CD4-positive, alpha-beta T cell treated with Interleukin-17A for 4 hours (primary cell): ENCODE data around the gene RFWD3.
"Not testable (repeated sequence)": the region's sequence is repeated elsewhere in the genome, so short reads cannot be mapped to it uniquely, and the experiment has no call there.

ENCODE experiments used
- DNase-seq: peaks from one replicate; pipeline ENCODE4 v3.0.0-alpha.2; 2020; ENCODE audit warnings: mixed read lengths

Gene RFWD3

DNA sequence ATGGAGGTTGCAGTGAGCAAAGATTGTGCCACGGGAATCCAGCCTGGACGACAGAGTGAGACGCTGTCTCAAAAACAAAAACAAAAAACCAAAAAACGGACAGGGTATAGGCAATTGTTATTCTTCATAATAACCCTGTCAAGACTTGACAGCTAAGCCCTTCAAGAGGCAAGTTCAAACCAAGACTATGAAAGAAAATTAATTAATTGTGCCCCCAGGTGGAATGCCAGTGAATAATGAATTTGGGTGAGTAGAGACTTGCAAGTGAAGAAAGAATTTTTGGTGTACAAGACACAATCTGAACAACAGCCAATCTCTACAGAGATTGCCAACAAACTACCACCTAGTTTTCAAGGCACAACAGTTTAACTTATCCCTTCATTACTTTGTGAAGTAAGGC lies 6.3 kb downstream of the RFWD3 start:
- no peak for DNase-seq

DNA sequence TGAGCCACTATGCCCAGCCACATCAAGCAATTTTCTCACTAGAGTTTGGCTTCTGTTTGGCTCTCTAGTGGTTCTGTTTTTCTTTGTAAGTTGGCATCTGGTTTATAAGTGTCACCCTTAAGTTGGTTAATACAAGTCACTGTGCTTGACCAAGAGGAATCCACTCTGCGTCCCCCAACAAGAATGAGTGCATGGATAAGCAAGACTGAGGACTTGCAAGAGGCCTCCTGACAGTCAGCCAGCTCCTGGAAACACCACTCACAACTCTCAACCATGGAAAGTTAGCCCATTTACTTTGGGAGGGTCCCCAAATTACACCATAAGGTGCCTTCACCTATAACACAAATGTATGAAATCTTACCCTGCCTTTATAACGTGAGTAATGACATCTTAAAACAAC lies 7.6 kb downstream of the RFWD3 start:
- DNase-seq = no peak

DNA sequence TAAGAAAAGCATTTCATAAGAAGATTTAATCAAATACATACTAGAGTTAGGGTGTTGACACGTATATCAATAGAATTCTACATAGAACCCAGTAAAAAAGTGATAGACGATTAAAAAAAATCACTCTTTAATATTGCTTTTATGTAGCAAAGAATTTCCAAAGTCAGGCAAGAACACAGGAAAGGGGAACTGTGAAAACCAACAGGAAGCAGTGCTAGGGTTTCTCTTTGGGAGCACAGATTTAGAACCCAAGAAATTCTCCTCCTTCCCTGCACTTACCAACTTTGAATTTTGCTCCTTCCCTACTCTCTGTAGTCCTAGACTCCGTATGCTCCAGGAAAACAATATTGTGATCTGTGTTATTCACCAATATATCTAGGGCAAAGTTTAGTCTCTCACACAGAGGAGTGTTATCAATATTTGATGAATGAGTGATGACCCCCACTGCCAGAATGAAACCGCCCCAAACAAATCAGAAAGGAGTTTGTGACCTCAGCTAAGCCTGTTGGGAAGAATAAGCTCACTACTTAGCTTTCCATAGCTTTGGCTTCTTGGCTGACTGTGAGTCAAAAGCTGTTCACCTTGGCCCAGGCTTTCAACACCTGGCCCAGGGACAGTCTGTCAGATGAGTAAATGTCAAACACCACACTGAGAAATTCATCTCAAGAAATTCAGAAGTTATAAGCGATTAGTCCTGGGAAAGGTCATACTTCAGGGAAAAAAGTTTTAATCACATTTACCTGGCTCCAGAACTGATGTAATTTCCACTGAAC lies 8.6 kb downstream of the RFWD3 start:
- no peak for DNase-seq

DNA sequence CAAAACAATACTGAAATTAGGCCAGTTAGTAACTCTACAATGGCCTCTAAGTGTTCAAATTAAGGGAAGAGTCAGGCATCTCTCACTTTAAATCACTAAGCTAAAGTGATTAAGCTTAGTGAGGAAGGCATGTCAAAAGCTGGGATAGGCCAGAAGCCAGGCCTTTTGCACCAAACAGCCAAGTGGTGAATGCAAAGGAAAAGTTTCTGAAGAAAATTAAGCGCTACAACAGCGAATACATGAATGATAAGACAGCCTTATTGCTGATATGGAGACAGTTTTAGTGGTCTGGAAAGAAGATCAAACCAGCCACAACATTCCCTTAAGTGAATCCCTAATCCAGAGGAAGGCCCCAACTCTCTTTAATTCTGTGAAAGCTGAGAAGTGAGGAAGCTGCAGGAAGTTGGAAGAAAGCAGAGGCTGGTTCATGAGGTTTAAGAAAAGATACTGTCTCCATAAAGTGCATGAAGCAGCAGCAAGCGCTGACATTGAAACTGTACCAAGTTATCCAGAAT lies 12.1 kb downstream of the RFWD3 start:
- no peak for DNase-seq

DNA sequence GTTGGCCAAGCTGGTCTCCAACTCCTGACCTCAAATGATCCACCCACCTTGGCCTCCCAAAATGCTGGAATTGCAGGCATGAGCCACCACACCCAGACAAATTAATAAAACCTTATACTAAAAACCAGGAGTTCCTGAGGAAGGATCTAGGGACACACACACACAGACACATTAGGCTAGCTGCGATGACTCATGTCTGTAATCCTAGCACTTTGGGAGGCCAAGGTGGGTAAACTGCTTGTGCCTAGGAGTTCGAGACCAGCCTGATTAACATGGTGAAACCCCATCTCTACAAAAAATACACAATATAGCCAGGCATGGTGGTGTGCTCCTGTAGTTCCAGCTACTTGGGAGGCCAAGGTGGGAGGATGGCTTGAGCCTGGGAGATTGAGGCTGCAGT lies 13.8 kb downstream of the RFWD3 start:
- DNase-seq = not testable (repeated sequence)

DNA sequence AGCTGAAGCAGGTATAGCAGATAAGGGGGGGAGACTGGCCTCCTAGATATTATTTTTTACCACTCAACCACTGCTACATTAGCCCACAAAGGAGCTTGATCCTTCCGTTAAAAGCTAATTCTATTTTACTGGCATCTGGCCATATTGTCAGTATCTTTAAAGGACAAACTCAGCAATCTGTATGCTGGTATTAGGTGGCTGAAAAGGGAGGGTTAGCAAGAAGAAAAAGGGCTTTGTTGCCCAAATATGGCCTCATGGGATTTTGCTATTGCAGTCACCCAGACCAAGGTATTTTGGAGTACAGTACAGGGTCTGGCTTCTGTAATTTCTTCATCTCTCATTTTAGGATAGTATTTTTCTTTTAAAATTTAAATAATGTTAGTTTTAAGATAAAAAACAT lies 14.4 kb downstream of the RFWD3 start:
- no peak for DNase-seq

DNA sequence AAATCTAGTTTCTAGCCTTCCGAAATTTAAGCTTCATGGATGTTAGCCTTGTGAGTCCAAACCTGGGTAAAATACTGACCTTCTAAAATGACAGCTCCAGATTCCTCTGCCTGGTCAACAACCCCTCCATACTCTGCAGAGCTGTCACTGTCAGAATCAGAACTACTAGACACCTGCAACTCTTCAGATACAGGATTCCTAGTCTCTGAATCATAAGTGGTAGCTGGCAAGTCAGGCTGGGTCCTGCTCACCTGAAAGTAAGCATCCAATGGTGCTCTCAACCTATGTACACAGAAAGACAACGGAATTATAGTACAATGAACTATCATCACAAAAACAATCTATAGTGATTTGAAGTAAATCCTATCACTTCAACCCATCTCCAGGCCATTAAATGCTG lies 14.8 kb downstream of the RFWD3 start:
- DNase-seq = no peak

DNA sequence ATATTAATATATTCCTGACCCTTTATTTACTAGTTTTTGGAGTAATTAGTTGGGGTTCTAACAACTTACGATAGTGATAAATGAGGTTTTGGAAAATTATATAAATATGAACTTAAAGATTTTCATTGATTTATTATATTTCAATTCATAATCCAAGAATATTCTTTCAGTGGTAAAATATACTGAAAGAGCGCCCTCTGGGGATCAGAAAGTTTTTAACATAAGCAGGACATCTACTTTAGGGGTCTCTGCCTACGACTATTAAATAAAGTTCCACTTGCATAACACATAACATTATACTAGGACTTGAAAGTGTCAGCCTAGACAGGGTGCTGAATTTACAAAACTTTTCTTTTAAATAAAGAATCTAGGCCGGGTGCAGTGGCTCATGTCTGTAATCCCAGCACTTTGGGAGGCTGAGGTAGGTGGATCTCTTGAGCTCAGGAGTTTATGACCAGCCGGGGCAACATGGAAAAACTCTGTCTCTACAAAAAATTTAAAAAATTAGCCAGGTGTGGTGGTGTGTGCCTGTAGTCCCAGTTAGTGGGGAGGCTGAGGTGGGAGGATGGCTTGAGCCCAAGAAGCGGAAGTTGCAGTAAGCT lies 15.6 kb downstream of the RFWD3 start:
- DNase-seq = peak; percentile 15

DNA sequence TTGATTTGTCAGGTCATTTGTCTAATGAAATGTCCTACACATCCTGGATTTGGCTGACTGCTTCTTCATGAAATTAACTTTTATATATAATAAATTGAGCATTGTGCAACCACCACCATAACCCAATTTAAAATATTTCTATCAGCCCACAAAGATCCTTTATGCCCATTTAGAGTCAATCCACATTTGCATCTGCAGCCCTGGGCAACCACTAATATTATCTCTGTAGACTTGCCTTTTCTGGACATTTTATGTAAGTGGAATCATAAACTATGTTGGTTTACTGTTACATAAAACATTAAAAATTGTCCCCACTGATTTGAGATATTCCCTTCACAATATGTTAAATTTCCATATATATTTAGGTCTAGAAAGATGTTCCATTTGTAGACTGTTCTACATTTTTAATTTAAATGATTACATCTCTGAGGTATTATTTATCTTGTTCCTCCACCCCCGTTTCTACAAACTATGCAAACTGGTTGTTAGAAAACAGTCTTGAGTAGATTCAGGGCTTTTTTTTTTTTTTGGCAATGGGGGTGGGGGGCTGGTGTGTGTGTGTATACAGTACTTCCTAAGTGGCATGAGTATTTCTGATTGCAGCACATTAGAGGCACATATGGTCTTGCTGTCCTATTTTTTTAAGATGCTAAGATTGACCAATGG lies 16.7 kb downstream of the RFWD3 start:
- DNase-seq = no peak

DNA sequence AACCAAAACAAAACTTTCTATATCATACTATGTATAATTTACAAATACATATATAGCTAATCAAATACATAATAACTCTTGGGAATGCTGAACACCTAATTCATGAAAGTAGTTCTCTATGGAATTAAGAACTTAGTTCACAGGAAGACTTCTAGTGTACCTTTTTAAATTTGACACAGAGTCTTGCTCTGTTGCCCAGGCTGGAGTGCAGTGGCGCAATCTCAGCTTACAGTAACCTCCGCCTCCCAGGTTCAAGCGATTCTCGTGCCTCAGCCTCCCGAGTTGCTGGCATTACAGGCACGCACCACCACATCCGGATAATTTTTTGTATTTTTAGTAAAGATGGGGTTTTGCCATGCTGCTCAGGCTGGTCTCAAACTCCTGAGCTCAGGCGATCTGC lies 24.7 kb downstream of the RFWD3 start:
- no peak for DNase-seq

DNA sequence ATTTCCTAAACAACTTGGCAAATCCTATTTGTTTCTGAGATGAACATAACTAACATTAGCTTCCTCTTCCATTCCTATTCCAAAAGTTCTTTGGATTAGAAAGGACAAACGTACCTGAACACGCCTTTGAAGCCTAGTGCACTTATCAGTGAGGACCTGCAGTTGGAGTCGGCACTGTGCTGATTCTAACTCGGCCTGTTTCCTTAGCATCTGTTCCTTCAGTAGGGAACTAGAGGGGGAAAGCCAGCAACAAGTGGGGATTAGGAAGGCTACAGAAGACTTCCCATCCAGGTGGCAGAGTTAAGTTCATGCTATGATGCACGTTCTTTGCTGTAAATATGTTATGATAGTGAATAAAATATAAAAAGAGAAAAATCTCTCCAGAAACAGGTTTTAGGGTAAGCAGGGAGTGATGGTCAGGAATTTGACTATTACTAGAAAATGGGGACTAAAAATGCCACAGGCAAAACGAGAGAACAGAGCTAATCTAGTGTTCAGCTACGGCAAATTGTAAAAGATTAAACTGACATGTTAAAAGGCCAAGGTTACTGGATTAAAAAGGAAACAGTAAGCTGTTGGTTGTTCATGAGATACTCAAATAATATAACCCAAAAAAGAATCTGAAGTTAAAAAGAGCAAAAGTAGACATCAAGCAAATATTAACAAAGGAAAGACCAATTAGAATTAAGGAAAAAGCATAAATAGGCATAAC lies 28.8 kb downstream of the RFWD3 start:
- no peak for DNase-seq

DNA sequence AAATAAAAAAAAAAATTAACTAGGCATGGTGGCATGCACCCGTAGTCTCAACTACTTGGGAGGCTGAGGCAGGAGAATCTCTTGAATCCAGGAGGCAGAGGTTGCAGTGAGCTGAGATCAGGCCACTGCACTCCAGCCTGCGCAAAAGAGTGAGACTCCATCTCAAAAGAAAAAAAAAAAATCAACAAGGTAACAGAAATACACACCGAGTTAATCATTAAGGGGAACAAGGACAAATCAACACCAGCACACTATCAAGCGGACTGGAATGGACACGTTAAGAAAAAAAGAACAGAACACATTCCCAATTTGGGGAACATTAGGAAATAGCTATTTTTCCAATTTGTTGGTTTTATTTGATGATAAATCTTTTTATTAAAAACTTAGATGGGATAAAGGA lies 31.4 kb downstream of the RFWD3 start:
- no peak for DNase-seq

DNA sequence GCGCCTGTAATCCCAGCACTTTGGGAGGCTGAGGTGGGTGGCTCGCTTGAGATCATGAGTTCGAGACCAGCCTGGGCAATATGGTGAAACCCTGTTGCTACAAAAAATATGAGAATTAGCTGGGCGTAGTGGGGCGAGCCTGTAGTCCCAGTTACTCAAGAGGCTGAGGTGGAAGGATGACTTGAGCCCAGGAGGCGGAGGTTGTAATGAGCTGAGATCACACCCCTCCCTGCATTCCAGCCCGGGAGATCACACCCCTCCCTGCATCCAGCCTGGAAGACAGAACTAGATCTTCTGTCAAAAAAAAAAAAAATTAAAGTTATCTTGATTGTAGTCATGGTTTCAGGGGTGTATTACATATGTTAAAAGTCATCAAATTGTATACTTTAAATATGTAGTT lies 33.0 kb downstream of the RFWD3 start:
- no peak for DNase-seq

DNA sequence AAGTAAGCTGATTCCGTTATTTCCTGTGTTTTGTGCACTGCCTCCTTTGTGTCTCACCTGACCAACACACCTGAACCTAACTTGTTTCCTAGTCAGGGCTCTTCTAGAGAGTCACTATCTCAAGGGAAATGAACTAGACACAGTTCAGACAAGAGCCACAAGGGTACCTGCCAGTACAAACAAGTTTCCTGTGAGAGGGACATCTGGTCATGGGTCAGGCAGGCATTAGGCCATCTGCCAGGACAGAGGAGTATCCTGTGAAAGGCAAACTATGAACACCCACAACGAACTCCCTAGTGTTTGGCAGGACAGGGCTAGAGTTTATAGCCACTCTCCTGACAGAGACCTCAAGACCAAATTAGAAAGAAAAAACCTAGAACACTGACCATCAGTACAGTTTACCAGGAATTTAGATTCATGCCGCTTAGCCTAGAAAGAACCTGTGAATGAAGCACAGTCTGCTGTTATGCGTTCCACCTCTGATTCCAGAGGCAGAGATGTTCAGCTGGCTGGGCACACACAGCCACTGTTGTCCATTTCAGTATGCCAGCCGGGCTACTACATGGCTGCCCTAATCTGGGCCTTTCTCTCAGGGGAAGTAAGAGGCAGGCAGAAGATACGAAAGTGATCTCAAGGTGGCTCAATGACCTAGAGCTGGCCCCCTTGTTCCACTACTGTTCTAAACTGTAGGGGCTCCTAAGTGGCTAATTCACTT lies 39.0 kb downstream of the RFWD3 start:
- no peak for DNase-seq

DNA sequence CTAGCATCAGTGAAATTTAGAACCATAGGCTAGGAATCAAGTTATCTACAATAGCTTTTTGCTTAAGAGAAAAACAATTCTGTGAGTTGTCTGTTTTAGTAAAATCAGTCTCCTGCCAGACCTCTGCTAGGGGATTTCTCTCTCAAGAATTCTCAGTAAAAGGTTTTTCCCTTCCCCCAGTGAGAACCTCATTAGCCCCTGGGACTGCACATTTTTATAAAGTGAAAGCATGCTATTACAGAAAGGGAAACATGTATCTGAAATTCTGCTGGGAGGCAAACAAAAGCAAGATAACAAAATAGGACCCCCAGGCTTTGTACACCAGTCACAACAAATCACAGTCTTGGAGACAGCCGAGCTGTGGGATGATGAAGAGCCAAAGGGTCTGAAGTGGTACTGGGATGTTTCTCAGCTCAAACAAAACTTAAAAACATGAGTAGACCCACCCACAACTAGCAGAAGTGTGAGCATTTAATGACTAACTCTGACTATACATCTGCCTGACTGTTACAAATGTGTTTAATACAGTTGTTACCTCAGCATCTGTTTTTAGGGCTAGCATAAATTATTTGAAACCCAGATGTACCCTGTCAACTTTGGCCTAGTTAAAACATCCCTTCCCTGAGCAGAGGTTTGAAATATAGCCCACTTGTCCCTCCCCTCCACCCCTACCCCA lies 39.8 kb downstream of the RFWD3 start:
- no peak for DNase-seq

DNA sequence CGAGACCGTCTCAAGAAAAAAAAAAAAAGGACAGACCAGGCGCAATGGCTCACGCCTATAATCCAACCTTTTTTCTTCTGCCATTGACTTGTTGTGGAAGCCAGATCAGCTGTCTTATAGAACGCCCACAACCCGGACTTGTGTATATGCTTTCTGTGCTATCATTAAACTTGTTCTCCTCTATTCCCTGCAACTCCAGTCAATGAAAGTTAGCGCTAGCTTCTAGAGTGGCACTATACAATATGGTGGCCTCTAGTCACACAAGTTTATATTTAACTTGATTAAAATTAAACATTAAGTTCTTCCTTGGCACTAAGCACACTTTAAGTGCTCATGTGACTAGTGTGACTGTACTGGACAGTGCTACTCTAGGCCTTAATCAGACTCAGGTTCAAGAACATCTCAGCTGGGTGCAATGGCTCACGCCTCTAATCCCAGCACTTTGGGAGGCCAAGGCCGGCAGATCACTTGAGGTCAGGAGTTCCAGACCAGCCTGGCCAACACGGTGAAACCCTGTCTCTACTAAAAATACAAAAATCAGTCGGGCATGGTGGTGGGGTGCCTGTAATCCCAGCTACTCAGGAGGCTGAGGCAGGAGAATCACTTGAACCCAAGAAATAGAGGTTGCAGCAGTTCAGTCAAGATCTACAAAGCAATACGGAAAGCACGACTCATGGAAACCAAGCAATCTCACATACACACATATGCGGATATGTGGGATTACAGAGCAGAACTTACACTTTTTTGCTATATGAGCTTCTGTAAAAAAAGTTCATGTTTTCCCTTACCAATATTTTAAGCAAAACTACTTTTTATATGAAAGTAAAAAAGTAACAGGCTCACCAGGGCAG lies 41.0 kb downstream of the RFWD3 start:
- DNase-seq = no peak

DNA sequence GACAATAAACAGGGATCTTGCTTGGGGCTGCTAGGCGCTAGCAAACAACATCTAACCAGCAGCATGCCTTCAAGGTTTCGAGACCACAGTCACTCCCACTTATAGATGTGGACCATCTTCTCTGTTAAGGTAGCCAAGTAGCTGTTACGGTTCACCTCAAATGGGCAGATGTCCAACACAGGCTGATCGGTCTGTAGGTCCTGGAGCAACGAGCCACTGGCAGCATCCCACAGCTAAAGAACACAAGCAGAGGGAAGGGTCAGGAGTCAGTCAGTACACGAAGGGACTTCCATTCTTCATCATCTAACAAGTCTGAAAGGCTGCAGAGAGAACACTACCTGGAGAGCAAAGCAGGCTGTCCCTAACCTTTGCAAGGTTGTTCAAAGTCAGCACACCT lies 42.8 kb downstream of the RFWD3 start:
- no peak for DNase-seq

DNA sequence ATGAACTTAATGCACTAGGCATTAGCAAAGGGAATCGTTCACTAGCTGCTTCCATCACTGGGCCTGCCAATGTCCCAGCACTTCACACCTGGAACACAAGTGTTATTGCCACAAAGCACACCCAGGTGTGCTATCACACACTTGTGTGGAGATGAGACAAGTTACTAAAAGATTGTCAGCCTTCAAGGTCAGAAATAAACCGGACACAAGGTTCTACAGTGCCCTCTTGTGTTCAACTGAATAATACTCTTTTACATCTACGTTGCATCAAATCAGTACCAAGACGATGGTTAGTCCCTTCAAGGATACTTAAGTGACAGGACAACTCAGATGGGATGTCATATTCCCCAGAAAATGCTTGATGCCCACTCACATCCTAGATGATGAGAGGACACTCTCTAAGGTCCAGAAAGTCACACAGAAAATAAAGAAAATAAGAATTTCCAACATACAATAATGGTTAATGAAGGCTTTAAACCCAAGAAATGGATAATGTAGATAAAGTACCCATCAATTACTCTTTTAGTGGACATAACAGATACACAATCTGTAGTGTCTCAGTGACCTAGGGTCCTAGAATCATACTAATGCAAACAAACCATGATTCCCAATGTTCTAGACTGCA lies 43.4 kb downstream of the RFWD3 start:
- peak; percentile 9 for DNase-seq

DNA sequence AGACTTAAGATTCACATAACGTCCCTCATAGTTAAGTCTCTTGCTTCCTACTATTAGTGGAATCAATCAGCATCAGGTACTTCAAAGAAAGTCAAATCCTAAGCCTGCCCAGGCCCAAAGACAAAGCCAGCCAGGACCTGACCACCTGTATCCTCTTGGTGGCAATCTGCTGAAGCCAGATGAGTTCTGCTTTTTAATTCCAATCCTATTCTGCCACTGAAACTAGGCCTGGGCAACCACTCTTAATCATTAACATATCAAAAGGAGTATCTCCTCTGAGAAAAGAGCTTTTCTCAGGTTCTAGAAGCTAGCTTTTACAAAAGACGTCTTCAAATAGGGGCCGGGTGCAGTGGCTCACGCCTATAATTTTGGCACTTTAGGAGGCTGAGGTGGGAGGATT lies 44.7 kb downstream of the RFWD3 start:
- no peak for DNase-seq

DNA sequence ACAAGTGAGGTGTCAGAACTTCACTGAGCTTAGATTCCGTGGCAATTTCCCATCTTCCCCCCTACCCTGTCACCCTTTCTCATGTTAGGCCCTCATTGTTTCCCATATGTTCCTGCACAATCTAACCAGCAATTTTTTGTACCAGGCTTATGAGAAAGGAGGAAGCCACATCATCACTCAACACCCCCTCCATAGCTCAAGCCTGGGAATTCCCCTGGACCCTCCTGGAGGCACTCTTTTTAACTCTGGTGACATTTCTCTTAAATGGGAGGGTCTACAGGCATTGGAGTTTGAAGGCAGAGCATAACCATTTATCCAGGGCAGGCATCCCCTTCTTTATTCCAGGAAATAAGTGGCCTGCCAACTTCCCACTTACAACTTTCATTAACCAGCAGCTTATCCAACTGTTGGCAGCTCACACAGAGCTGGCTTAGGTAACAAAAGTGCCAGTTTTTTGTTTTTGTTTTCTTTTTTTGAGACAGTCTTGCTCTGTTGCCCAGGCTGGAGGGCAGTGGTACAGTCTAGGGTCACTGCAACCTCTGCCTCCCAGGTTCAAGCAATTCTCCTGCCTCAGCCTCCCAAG lies 49.4 kb downstream of the RFWD3 start:
- no peak for DNase-seq
